C4-2B (cell line): ENCODE measurements around the gene MED13L.

Experiments used
- ZFX ChIP-seq: fragments of 450-650 bp; IDR thresholded peaks from 2 replicates; pipeline ENCODE4 v1.6.1; 2017
- TF ChIP-seq, protein P1 (sequence below): fragments of 450-650 bp; conservative IDR thresholded peaks from 2 replicates; pipeline ENCODE4 v1.5.1; 2017; ENCODE audit warnings: mild to moderate bottlenecking

DNA sequence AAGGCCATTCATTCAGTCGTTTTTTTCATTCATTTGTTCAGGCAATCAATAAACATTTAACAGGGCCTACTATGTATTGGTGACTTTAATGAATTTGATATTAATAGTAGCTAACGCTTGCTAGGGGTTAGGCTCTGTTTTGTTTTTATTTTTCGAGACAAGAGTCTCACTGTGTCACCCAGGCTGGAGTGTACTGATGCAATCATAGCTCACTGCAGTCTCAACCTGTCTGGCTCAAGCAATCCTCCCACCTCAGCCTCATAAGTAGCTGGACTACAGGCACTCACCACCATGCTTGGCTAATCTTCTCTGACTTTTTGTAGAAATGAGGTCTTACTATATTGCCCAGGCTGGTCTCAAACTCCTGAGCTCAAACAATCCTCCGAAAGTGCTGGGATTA lies 25.6 kb upstream of the MED13L start:
- TF ChIP-seq, protein P1, sequence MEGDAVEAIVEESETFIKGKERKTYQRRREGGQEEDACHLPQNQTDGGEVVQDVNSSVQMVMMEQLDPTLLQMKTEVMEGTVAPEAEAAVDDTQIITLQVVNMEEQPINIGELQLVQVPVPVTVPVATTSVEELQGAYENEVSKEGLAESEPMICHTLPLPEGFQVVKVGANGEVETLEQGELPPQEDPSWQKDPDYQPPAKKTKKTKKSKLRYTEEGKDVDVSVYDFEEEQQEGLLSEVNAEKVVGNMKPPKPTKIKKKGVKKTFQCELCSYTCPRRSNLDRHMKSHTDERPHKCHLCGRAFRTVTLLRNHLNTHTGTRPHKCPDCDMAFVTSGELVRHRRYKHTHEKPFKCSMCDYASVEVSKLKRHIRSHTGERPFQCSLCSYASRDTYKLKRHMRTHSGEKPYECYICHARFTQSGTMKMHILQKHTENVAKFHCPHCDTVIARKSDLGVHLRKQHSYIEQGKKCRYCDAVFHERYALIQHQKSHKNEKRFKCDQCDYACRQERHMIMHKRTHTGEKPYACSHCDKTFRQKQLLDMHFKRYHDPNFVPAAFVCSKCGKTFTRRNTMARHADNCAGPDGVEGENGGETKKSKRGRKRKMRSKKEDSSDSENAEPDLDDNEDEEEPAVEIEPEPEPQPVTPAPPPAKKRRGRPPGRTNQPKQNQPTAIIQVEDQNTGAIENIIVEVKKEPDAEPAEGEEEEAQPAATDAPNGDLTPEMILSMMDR, result no peak
- no peak for TF ChIP-seq ZFX
